Dedifferentiated amniotic fluid mesenchymal stem cell (primary cell): ENCODE measurements around the gene EIF4A2.
"Not testable (repeated sequence)": the region's sequence is repeated elsewhere in the genome, so short reads cannot be mapped to it uniquely, and the experiment has no call there.

Experiments used
- DNase-seq: peaks from one replicate; pipeline ENCODE4 v3.0.0-alpha.2; 2016; ENCODE audit errors: extremely low spot score

Gene EIF4A2

GRCh38 chr3:186818956-186819355 is 35.6 kb downstream of the EIF4A2 start:
- DNase-seq, result no peak

- DNase-seq, result peak; percentile 77
Observed at GRCh38 chr3:186821429-186822387, 38.3 kb downstream of the EIF4A2 start.

- DNase-seq, result not testable (repeated sequence)
Observed at GRCh38 chr3:186822388-186822759, 39.0 kb downstream of the EIF4A2 start.

- DNase-seq, result no peak
Observed at GRCh38 chr3:186823386-186823785, 40.0 kb downstream of the EIF4A2 start.

GRCh38 chr3:186824430-186825139 is 41.2 kb downstream of the EIF4A2 start:
- no peak for DNase-seq

GRCh38 chr3:186825294-186825821 is 42.0 kb downstream of the EIF4A2 start:
- no peak for DNase-seq

GRCh38 chr3:186825872-186826409 is 42.6 kb downstream of the EIF4A2 start:
- DNase-seq, result no peak

- no peak for DNase-seq
Observed at GRCh38 chr3:186826410-186826975, 43.1 kb downstream of the EIF4A2 start.

- DNase-seq, result peak; percentile 54
Observed at GRCh38 chr3:186826976-186827857, 43.8 kb downstream of the EIF4A2 start.

- no peak for DNase-seq
Observed at GRCh38 chr3:186828340-186828739, 45.0 kb downstream of the EIF4A2 start.

- no peak for DNase-seq
Observed at GRCh38 chr3:186831798-186832197, 48.4 kb downstream of the EIF4A2 start.

- DNase-seq, result no peak
Observed at GRCh38 chr3:186832276-186832675, 48.9 kb downstream of the EIF4A2 start.
